ENCODE measurements around the gene P2RX1.

GRCh38 chr17:3847165-3847670 is 69.0 kb downstream of the P2RX1 start:
- TF ChIP-seq CTCF (IDR thresholded peaks at IDR 0.05; ENCODE audit: low read length) (no peak), EZH2 (IDR thresholded peaks at IDR 0.05; ENCODE audit: borderline replicate concordance, low read length) (no peak)
